Measurements from ENCODE around the gene CMTM4. TPM values are rescaled to one million over a fixed set of nuclear protein-coding genes. Genes with fewer than 3 reads are reported as not detected.

The CMTM4 gene
- polyA plus RNA-seq, 1 donor (not counting 4 experiments of a cell fraction or from before 2014, with no cell fraction given) = 23.1 TPM

GRCh38 chr16:66741950-66742808 lies 45.6 kb upstream of the CMTM4 start:
- dilution Hi-C loops (cut with MboI; ENCODE audit: extremely low pct_ligation_motif_present, low sequenced_read_pairs) = no loop called here
- H3K4me2 ChIP-seq (ENCODE audit: control insufficient read depth, extremely low read depth, insufficient read depth, low read depth, low read length) = peak overlapping the region; percentile 14
- H3K4me3 ChIP-seq (ENCODE audit: control insufficient read depth in 2 of 3, extremely low read depth in 1 of 3, insufficient read depth in 2 of 3, low read depth in 1 of 3, low read length in 3 of 3) = no peak overlapping the region

GRCh38 chr16:66741169-66741900 lies 44.8 kb upstream of the CMTM4 start:
- Histone ChIP-seq H3K79me2 (ENCODE audit: control insufficient read depth, insufficient read depth, low read length) (peaks cover 53% of the 10 kb centered on the region), H3K4me3 (ENCODE audit: control insufficient read depth in 2 of 3, extremely low read depth in 1 of 3, insufficient read depth in 2 of 3, low read depth in 1 of 3, low read length in 3 of 3) (no peak overlapping the region), H3K4me2 (ENCODE audit: control insufficient read depth, extremely low read depth, insufficient read depth, low read depth, low read length) (peak overlapping the region; percentile 14), H3K9me1 (ENCODE audit: control insufficient read depth, extremely low read depth, insufficient read depth, low read length) (peaks cover 5% of the 10 kb centered on the region), H2AFZ (ENCODE audit: control insufficient read depth, low read length) (no peak overlapping the region), H3K27me3 (ENCODE audit: control insufficient read depth, extremely low read depth, insufficient read depth, low read length) (no peaks in the 10 kb centered on the region), H3K9me3 (ENCODE audit: control insufficient read depth, low read depth, low read length) (no peaks in the 10 kb centered on the region), H3K27ac (ENCODE audit: control insufficient read depth, insufficient read depth, low read length) (peak overlapping the region; percentile 63), H3K9ac (ENCODE audit: control insufficient read depth, extremely low read depth, insufficient read depth, low read length) (peak overlapping the region; percentile 51), H3K36me3 (ENCODE audit: control insufficient read depth in 2 of 2, extremely low read depth in 1 of 2, insufficient read depth in 2 of 2, low read length in 2 of 2) (peaks cover 26 to 38% of the 10 kb centered on the region in 2 experiments), H3K4me1 (ENCODE audit: control insufficient read depth, extremely low read depth, insufficient read depth, low read length) (peaks cover 32% of the 10 kb centered on the region), H4K20me1 (ENCODE audit: control insufficient read depth, extremely low read depth, insufficient read depth, low read length) (peaks cover 8% of the 10 kb centered on the region)
- dilution Hi-C loops (cut with MboI; ENCODE audit: extremely low pct_ligation_motif_present, low sequenced_read_pairs) = no loop called here
- TF ChIP-seq CTCF (optimal IDR thresholded peaks at IDR 0.05 in 1 of 3, IDR thresholded peaks at IDR 0.05 in 1 of 3, conservative IDR thresholded peaks at IDR 0.05 in 1 of 3; ENCODE audit: extremely low read depth in 1 of 3, insufficient read depth in 2 of 3, low read length in 3 of 3) = no peak
- no peak for TF ChIP-seq EZH2 (IDR thresholded peaks at IDR 0.05; ENCODE audit: low read length)
- DNase-seq (ENCODE audit: low read depth, low spot score) (no peak), FAIRE-seq (peak; percentile 51)

More at GRCh38 chr16:66741950-66742808, 45.6 kb upstream of the CMTM4 start:
- peaks cover 5% of the 10 kb centered on the region for H3K9me1 ChIP-seq (ENCODE audit: control insufficient read depth, extremely low read depth, insufficient read depth, low read length)
- H3K36me3 ChIP-seq (ENCODE audit: control insufficient read depth in 2 of 2, extremely low read depth in 1 of 2, insufficient read depth in 2 of 2, low read length in 2 of 2) = peaks cover 27 to 37% of the 10 kb centered on the region in 2 experiments
- no peaks in the 10 kb centered on the region for H3K9me3 ChIP-seq (ENCODE audit: control insufficient read depth, low read depth, low read length)
- H2AFZ ChIP-seq (ENCODE audit: control insufficient read depth, low read length) = no peak overlapping the region
- FAIRE-seq (no peak), DNase-seq (ENCODE audit: low read depth, low spot score) (no peak)
- TF ChIP-seq EZH2 (IDR thresholded peaks at IDR 0.05; ENCODE audit: low read length) (no peak), CTCF (optimal IDR thresholded peaks at IDR 0.05 in 1 of 3, IDR thresholded peaks at IDR 0.05 in 1 of 3, conservative IDR thresholded peaks at IDR 0.05 in 1 of 3; ENCODE audit: extremely low read depth in 1 of 3, insufficient read depth in 2 of 3, low read length in 3 of 3) (no peak)
- H3K27me3 ChIP-seq (ENCODE audit: control insufficient read depth, extremely low read depth, insufficient read depth, low read length) = no peaks in the 10 kb centered on the region
- H3K79me2 ChIP-seq (ENCODE audit: control insufficient read depth, insufficient read depth, low read length) = peaks cover 56% of the 10 kb centered on the region
- peaks cover 25% of the 10 kb centered on the region for H3K4me1 ChIP-seq (ENCODE audit: control insufficient read depth, extremely low read depth, insufficient read depth, low read length)
- H3K27ac ChIP-seq (ENCODE audit: control insufficient read depth, insufficient read depth, low read length) = peak overlapping the region; percentile 63
- peak overlapping the region; percentile 51 for H3K9ac ChIP-seq (ENCODE audit: control insufficient read depth, extremely low read depth, insufficient read depth, low read length)
- peaks cover 8% of the 10 kb centered on the region for H4K20me1 ChIP-seq (ENCODE audit: control insufficient read depth, extremely low read depth, insufficient read depth, low read length)
